NCI-H2196 treated with DMSO at 0.1 percent for 48 hours (cell line): ENCODE measurements around the gene KLF7.

Experiments used
- DNase-seq: peaks from one replicate; lab custom pipeline; 2025; ENCODE audit not compliant: unreplicated experiment; lab: John Stamatoyannopoulos, UW

The KLF7 gene

GRCh38 chr2:207150284-207150683 lies 15.5 kb downstream of the KLF7 start:
- no peak for DNase-seq

- no peak for DNase-seq
Observed at GRCh38 chr2:207149249-207150213, 16.2 kb downstream of the KLF7 start.

DNA sequence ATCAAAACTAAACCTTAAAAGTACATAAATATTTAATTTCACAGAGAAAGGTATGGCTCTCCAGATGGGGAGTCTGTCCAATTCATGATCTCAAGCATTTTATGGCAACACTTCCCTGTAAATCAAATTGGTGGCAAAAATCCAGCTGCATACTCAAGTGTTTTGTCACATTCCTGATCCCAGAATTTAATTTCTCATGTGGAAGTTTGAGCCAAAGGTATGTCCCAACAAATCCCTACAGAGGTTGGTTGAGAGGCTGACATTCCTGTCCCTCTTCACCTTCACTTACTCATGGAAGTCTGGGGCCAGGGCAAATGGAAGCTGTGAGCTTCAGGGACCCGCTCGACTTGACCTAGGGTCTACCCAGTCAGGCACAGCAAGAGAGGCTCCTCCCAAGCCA lies 17.7 kb downstream of the KLF7 start:
- DNase-seq: no peak

- no peak for DNase-seq
Observed at GRCh38 chr2:207144173-207144785, 21.5 kb downstream of the KLF7 start.

- no peak for DNase-seq
Observed at GRCh38 chr2:207143215-207144172, 22.3 kb downstream of the KLF7 start.

DNA sequence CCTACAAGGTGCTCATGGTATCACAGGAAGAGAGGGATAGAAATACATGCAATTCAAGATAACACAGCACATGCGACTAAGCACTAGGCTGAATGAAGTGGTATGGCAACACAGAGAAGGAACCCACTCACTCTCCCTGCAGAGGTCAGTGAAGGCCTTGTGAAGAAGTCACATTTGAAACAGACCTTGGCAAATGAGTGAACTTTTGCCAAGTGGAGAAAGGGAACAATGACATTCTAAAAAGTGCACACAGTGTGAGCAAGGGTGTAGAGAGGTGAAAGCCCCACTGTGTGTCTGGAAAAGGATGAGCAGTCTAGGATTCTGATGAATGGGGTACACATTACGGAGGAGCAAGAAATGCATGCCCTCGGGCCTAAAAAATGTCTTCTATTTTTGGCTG lies 23.3 kb downstream of the KLF7 start:
- DNase-seq: no peak

DNA sequence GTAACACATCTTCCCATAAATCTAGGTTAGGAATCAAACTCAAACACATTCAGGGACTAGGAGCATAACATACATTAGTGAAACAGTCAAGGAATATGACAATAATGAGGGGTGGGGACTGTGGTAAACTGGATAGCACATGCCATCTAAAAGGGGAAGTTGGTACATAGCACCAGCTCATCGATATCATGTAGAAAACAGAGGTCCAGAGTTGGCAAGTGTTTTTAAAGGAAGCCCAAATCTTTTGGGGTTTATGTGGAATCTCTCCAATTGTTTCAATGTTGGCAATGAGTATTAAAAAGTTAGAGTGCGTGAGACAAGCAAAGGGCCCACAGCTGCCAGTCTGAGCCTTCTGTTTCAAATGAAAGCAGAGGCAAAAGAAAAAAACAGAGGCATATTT lies 24.4 kb downstream of the KLF7 start:
- DNase-seq: no peak

DNA sequence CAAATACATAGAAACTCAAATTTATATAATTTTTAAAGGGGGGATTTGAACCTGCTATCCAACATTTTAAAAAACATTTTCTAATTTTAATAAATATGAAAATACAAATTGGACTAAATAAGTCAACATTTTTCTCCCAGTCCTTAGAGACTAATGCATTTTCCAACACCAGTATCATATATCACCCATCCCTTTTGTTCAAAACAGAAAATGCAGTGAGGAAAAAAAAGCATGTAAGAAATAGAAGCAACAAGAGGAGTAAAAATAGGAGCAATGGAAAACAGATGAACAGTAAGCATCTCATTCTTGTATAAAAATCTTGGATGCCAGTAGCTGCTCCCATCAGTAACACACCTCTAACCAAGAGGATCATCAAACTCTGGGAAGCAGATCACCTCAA lies 25.5 kb downstream of the KLF7 start:
- no peak for DNase-seq

GRCh38 chr2:207139552-207139951 lies 26.2 kb downstream of the KLF7 start:
- DNase-seq: no peak

DNA sequence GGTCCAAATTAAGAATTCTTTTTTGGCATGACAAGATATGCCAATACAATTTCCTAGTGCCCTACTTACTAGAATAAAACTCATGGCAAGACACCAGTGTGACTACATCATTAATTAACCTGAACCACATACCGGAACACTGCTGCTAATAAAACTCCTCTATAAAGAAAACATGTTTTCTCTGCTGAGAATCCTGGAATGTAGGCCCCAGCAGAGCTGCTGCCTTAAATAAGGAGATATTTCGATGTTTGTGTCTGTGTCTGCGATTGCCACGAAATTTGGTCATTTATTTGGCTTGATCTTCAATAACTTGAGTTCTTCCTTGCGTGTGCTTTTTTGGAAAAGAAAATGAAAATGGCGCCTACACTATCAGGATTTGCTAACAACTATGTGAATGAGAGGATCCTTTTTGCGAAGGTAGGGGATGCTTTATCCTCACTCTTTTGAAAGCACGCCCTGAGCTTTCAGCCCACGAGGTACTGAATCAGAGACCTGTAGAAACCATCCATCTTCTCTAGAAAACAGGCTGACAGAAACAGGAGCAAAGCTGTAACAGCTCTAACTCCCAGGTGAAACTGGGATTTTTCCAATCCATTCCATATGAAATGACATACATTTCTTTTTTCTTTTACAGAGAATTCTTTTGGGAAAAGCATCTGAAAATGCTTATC lies 27.0 kb downstream of the KLF7 start:
- no peak for DNase-seq

DNA sequence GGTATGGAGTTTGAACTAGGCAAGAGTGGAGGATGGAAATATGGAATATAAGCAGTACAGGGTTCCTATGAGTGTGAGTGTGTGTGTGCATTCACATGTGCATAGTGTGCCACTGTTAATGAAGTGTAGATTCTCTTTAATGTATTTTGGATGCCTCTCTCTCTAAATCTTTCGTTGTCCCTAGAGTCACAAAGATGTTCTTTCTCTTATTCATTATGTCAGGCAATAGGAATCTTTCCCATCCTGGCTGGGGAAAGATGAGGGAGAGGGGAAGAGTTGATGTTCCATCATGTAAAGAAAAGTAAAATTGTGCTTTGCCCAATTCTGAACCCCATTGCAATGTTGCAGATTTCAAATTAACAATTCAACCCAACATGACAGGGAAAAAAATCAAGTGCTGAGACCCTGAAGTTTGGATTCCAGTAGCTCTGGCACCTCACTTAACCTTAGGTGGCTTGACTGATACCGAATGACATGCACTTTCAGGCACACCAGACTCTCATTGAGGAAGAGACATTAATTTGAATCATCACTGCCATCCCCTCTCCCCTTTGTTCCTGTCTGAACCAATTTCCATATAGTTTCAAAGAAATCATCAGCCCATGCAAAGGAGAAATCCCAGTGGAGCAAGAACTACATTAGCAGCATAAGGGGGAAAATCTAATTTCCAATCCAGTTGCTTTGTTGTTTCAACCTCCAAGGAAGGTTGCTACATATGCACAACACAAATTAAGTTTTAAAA lies 28.0 kb downstream of the KLF7 start:
- DNase-seq: no peak

- no peak for DNase-seq
Observed at GRCh38 chr2:207136874-207137273, 28.9 kb downstream of the KLF7 start.

GRCh38 chr2:207135801-207136457 lies 29.8 kb downstream of the KLF7 start:
- DNase-seq: no peak

- no peak for DNase-seq
Observed at GRCh38 chr2:207135340-207135739, 30.4 kb downstream of the KLF7 start.

DNA sequence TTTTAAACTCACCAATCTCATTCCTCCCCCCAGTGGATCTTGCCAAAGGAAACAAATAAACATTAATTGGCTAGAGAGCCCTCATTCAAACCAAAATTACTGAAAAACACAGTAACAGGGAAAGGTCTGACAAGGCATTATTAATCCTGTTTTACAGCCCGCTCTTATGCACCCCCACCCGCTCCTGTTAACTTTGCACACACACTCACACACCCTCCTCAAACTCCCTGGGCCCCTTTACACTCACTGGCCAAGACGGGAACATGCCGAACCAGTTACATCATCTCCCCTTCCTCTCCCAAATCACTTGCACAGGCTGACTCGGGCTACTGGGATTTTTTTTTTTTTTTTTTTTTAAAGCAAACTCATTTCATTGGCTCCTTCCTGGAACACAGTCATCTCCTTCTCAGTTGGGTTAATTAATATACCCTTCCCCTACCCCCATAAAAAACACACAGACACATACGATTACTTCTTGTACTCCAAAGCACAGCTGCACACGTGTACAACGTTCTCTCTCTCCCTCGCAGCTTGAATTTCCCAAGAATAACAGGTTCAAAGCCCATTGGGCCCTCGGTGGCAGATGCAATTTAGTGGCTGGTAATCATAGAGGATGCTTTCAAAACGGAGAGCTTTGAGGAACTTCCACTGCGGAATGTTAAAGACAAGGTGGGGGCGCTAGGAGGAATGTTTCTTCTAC lies 31.8 kb downstream of the KLF7 start:
- no peak for DNase-seq

GRCh38 chr2:207133458-207133819 lies 32.3 kb downstream of the KLF7 start:
- DNase-seq: no peak

DNA sequence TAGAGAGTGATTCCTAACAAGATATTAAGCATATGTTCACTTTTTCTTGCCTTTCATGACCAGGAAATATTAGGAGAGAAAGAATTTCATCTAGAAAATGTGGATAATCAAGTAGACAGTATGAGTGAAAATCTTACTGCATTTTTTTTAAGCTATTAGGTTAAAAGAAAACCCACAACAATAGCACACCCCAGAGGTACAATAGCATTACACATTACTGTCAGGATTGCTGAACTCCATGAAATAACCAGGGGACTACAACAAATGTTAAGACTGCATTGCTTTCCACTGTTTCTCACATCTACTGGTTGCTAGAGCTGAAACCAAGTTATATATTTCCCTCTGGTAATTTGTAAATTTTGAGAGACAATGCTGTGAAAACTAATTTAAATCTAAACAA lies 33.7 kb downstream of the KLF7 start:
- DNase-seq: no peak

DNA sequence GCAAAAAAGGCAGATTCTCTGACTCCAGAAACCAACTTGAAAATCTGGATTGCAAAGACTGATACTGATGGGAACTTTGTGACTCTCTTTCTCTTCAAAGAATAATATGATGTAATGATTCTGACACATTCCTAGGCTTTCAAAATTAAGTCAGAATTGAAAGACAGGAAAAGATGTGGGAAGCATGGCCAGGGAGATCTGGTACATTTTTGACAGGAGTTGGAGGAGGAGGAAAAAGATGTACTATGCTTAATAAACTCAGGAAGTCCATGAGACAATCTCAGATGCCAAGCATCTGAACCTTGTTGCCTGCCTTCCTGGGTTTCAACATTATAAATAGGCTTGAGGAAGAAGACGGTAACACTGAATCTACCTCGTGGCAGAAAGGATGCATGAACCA lies 34.2 kb downstream of the KLF7 start:
- no peak for DNase-seq

- no peak for DNase-seq
Observed at GRCh38 chr2:207130958-207131521, 34.7 kb downstream of the KLF7 start.
